A549 (cell line): ENCODE results near the gene PLEKHA6. TPM values are rescaled to one million over a fixed set of nuclear protein-coding genes. Genes with fewer than 3 reads are reported as not detected.
A peak's percentile ranks its signal among the peaks of the same experiment; 100 is the strongest.

ENCODE experiments used
- ATAC-seq, 2 experiments: fragments of 200-7000 bp in 1 of 2; fragments of >200 bp in 1 of 2; cut with Nextera tagmentation in 1 of 2; cut with Tn5 transposase in 1 of 2; 3 replicates each; pipeline versions ENCODE4 v1.8.0 to v1.9.1; 2018 to 2020; ENCODE audit warnings: mild to moderate bottlenecking in 1 of 2, moderate library complexity in 1 of 2
- CTCF ChIA-PET: fragments of 300-600 bp; sonication (Branson Sonifier 250); formaldehyde crosslinking; extraction: SDS; loops from one replicate; lab custom pipeline; 2021; ENCODE audit warnings: antibody characterized with exemption, inconsistent platforms; lab: Yijun Ruan, JAX
- POLR2A ChIA-PET: fragments of 350-600 bp; formaldehyde crosslinking; extraction: SDS; loops from one replicate; lab custom pipeline; 2021; ENCODE audit warnings: antibody characterized with exemption, inconsistent platforms; lab: Yijun Ruan, JAX
- DNase-seq, 2 experiments: peaks; one replicate each; pipeline versions ENCODE4 v3.0.0 to v3.0.0-alpha.2; 2011 to 2016; ENCODE audit warnings: low read depth in 1 of 2, low spot score in 1 of 2
- FAIRE-seq: peaks from 2 replicates; lab custom pipeline; 2011; peaks lifted over from hg19 to GRCh38; lab: Jason Lieb, UNC
- H3K27ac ChIP-seq, 2 experiments: fragments of >200 bp; sonication (Bioruptor Twin); formaldehyde crosslinking; 3 replicates each; pipeline ENCODE4 v1.5.1; 2016 to 2017
- H3K4me1 ChIP-seq: fragments of >200 bp; sonication (Bioruptor Twin); formaldehyde crosslinking; 3 replicates; pipeline ENCODE4 v1.6.1; 2016
- H3K4me2 ChIP-seq: fragments of >200 bp; sonication (Bioruptor Twin); formaldehyde crosslinking; 3 replicates; pipeline ENCODE4 v1.6.1; 2016
- H3K4me3 ChIP-seq: fragments of >200 bp; sonication (Bioruptor Twin); formaldehyde crosslinking; 3 replicates; pipeline ENCODE4 v1.5.1; 2016
- H3K9me3 ChIP-seq: fragments of >200 bp; sonication (Bioruptor Twin); formaldehyde crosslinking; 3 replicates; pipeline ENCODE4 v1.6.1; 2016
- BHLHE40 ChIP-seq: IDR thresholded peaks from 2 replicates; pipeline ENCODE4 v1.6.1; 2012; ENCODE audit warnings: low read depth, low read length, inconsistent platforms
- CBX8 ChIP-seq: fragments of 200-600 bp; sonication (generic); IDR thresholded peaks from 2 replicates; pipeline ENCODE4 v1.6.1; 2016
- CEBPB ChIP-seq, 2 experiments: fragments of >200 bp in 1 of 2; sonication (Bioruptor Twin) in 1 of 2; formaldehyde crosslinking in 1 of 2; IDR thresholded peaks; 2 replicates each; pipeline ENCODE4 v1.6.1; 2012 to 2016
- CHD4 ChIP-seq: fragments of 200-600 bp; sonication (generic); IDR thresholded peaks from 2 replicates; pipeline ENCODE4 v1.6.1; 2016; ENCODE audit warnings: antibody characterized with exemption, mild to moderate bottlenecking, borderline replicate concordance
- CTCF ChIP-seq: fragments of >200 bp; sonication (Bioruptor Twin); formaldehyde crosslinking; IDR thresholded peaks from 3 replicates; pipeline ENCODE4 v1.5.1; 2016
- E2F6 ChIP-seq: IDR thresholded peaks from 2 replicates; pipeline ENCODE4 v1.6.1; 2012; ENCODE audit warnings: low read depth, borderline replicate concordance
- EHMT2 ChIP-seq: fragments of 200-600 bp; sonication (generic); IDR thresholded peaks from 2 replicates; pipeline ENCODE4 v1.6.1; 2016; ENCODE audit warnings: antibody characterized with exemption, low read depth, mild to moderate bottlenecking, moderate library complexity
- ESRRA ChIP-seq: fragments of 150-350 bp; IDR thresholded peaks from 2 replicates; pipeline ENCODE4 v1.6.1; 2014; ENCODE audit warnings: mild to moderate bottlenecking, low read length, borderline replicate concordance
- FOXS1 ChIP-seq: fragments of 250-450 bp; sonication (Bioruptor Pico); IDR thresholded peaks from 2 replicates; pipeline ENCODE4 v1.5.0; 2020; ENCODE audit warnings: mild to moderate bottlenecking, moderate library complexity
- GATA3 ChIP-seq: IDR thresholded peaks from 2 replicates; pipeline ENCODE4 v1.6.1; 2012; ENCODE audit warnings: borderline replicate concordance
- HDAC2 ChIP-seq: fragments of 200-600 bp; sonication (generic); IDR thresholded peaks from 2 replicates; pipeline ENCODE4 v1.6.1; 2016
- HES2 ChIP-seq: fragments of >200 bp; sonication (Bioruptor Twin); formaldehyde crosslinking; IDR thresholded peaks from 2 replicates; pipeline ENCODE4 v1.6.1; 2016
- JUN ChIP-seq, 2 experiments: fragments of >200 bp; sonication (Bioruptor Twin); formaldehyde crosslinking; IDR thresholded peaks; 2 replicates in 1 of 2; 3 replicates in 1 of 2; pipeline ENCODE4 v1.6.1; 2016 to 2017
- KDM1A ChIP-seq: fragments of 200-600 bp; sonication (generic); IDR thresholded peaks from 2 replicates; pipeline ENCODE4 v1.6.1; 2016; ENCODE audit warnings: low read depth, mild to moderate bottlenecking
- NPAS2 ChIP-seq: fragments of 250-450 bp; sonication (Bioruptor Pico); IDR thresholded peaks from 2 replicates; pipeline ENCODE4 v1.8.0; 2022; ENCODE audit warnings: mild to moderate bottlenecking, moderate library complexity, borderline replicate concordance
- PBX3 ChIP-seq: IDR thresholded peaks from 2 replicates; pipeline ENCODE4 v1.6.1; 2012
- RAD21 ChIP-seq, 2 experiments: fragments of >200 bp in 1 of 2; sonication (Bioruptor Twin) in 1 of 2; formaldehyde crosslinking in 1 of 2; IDR thresholded peaks in 1 of 2; conservative IDR thresholded peaks in 1 of 2; 2 replicates in 1 of 2; 3 replicates in 1 of 2; pipeline ENCODE4 v1.6.1; 2012 to 2018; ENCODE audit warnings: inconsistent platforms in 1 of 2
- RNF2 ChIP-seq: fragments of 200-600 bp; sonication (generic); IDR thresholded peaks from 2 replicates; pipeline ENCODE4 v1.6.1; 2016; ENCODE audit warnings: low read depth, mild to moderate bottlenecking, antibody characterized with exemption, moderate library complexity, borderline replicate concordance
- TP53 ChIP-seq: fragments of 250-450 bp; sonication (Bioruptor Pico); IDR thresholded peaks from 2 replicates; pipeline ENCODE4 v1.5.0; 2021; ENCODE audit warnings: mild to moderate bottlenecking, moderate library complexity
- USF2 ChIP-seq: fragments of 450-650 bp; IDR thresholded peaks from 2 replicates; pipeline ENCODE4 v1.6.1; 2014; ENCODE audit warnings: antibody characterized with exemption
- ZFP36 ChIP-seq: fragments of 450-650 bp; IDR thresholded peaks from 2 replicates; pipeline ENCODE4 v1.6.1; 2014; ENCODE audit warnings: borderline replicate concordance; ENCODE audit not compliant: partially characterized antibody
- ZSCAN20 ChIP-seq: fragments of 250-450 bp; sonication (Bioruptor Pico); IDR thresholded peaks from 2 replicates; pipeline ENCODE4 v1.8.0; 2022; ENCODE audit warnings: mild to moderate bottlenecking, moderate library complexity
- WGBS: methylation state at CpG from one replicate; pipeline ENCODE4 v1.1.6; 2017; ENCODE audit errors: missing lambda C conversion rate; 5-methylcytosine and 5-hydroxymethylcytosine counted together
- polyA plus RNA-seq, 4 experiments: library from polyadenylated mRNA; depleted of rRNA in 3 of 4; stranded (reverse); fragments of >200 nt; fragmentation: RNase III in 1 of 4; extraction: RNeasy Plus Mini Kit Qiagen cat#74134 plus additional on column Dnase treatment in 1 of 4; gene quantifications; 2 replicates in 3 of 4; 3 replicates in 1 of 4; pipeline ENCODE4 v1.2.3, GENCODE V29; 2011 to 2017
- TF ChIP-seq, protein P1 (sequence below): fragments of 250-450 bp; sonication (Bioruptor Pico); IDR thresholded peaks from 2 replicates; pipeline ENCODE4 v1.5.0; 2021; ENCODE audit warnings: mild to moderate bottlenecking, moderate library complexity, borderline replicate concordance

PLEKHA6 gene
- polyA plus RNA-seq, 2 of the 4 experiments (the other 2 are of a cell fraction), result 13.0 to 26.2 TPM

DNA sequence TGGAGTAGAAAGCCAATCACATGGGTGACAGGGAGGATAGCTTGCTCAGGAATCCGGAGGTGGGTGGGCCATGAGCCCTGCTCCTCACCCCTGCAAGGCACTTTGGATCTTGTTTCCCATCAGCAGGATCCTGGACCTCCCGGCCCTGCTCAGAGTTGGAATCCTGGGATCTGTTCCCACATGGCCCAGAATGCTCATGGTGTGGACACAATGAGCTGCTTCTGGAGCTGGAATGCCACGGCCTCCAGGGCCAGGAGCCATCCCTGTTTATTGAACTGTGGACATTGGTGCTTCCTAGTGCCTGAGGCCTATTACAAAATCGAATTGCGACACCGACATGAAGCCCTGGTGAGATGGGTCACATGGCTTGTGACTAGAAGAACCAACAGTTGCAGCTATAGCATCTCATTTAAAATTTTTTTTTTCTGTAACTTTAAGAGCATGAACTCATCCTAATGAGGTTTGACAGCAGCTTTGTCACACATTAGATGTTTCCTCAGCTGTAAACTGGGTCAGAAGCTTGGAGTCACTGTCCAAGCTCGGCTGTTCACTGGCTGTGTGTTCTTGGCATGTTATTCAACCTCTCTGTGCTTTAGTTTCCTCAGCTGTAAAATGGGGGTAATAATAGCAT lies 105.6 kb downstream of the PLEKHA6 start:
- ATAC-seq, result peak; percentile 22 to 41; a peak in 3 of 6 replicates
- Histone ChIP-seq H3K9me3 (no peaks in the 10 kb centered on the region), H3K4me2 (peak overlapping the region; percentile 54), H3K4me3 (no peak overlapping the region), H3K27ac (peak overlapping the region; percentile 61 to 80; a peak in 5 of 6 replicates), H3K4me1 (peaks cover 35% of the 10 kb centered on the region)
- 44% methylated on average over 7 of the region's 7 CpGs for WGBS
- CTCF ChIA-PET, result interaction anchor here (1.0 to 39.0 kb wide), 16 partner anchors 10 to 249 kb away, joined by 3 to 840 read pairs (median 5); partner anchors contain the start of genes GOLT1A, PIK3C2B and PLEKHA6
- no peak for FAIRE-seq
- TF ChIP-seq HES2, result peak; percentile 31; the same call in 1 of the 2 replicates
- TF ChIP-seq E2F6, result no peak
- TF ChIP-seq PBX3, result no peak
- no peak for TF ChIP-seq ESRRA
- no peak for TF ChIP-seq ZSCAN20 (CRISPR knock-in tag)
- no peak for TF ChIP-seq CTCF
- TF ChIP-seq BHLHE40, result no peak
- TF ChIP-seq CEBPB (IDR thresholded peaks at IDR 0.05), result peak; percentile 84 to 86
- TF ChIP-seq TP53 (CRISPR knock-in tag), result no peak
- TF ChIP-seq RNF2, result no peak
- TF ChIP-seq FOXS1 (CRISPR knock-in tag), result no peak
- 0 out of 5 replicates have a peak, but pooled peaks of 1 of the 2 experiments have one; percentile 21 for TF ChIP-seq JUN (IDR thresholded peaks at IDR 0.05)
- TF ChIP-seq, protein P1, sequence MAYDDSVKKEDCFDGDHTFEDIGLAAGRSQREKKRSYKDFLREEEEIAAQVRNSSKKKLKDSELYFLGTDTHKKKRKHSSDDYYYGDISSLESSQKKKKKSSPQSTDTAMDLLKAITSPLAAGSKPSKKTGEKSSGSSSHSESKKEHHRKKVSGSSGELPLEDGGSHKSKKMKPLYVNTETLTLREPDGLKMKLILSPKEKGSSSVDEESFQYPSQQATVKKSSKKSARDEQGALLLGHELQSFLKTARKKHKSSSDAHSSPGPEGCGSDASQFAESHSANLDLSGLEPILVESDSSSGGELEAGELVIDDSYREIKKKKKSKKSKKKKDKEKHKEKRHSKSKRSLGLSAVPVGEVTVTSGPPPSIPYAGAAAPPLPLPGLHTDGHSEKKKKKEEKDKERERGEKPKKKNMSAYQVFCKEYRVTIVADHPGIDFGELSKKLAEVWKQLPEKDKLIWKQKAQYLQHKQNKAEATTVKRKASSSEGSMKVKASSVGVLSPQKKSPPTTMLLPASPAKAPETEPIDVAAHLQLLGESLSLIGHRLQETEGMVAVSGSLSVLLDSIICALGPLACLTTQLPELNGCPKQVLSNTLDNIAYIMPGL (CRISPR knock-in tag), result no peak
- peak; percentile 43; the same call in 1 of the 2 replicates for TF ChIP-seq USF2
- TF ChIP-seq RAD21 (conservative IDR thresholded peaks at IDR 0.05 in 1 of 2, IDR thresholded peaks at IDR 0.05 in 1 of 2), result no peak
- peak; percentile 75; the same call in 1 of the 2 replicates for TF ChIP-seq HDAC2
- peak; percentile 77 for TF ChIP-seq ZFP36
- no peak for TF ChIP-seq CBX8
- TF ChIP-seq KDM1A, result peak; percentile 85
- TF ChIP-seq NPAS2 (CRISPR knock-in tag), result no peak
- no peak for TF ChIP-seq EHMT2
- no peak for TF ChIP-seq GATA3
- TF ChIP-seq CHD4, result no peak
- POLR2A ChIA-PET, result no interaction called here
- DNase-seq, result peak in 1 of 2 experiments; percentile 61
